ENCODE measurements around the gene EBF4.
"Not testable (repeated sequence)": the region's sequence is repeated elsewhere in the genome, so short reads cannot be mapped to it uniquely, and the experiment has no call there.

EBF4 gene

GRCh38 chr20:2796011-2796660 is 103.6 kb downstream of the EBF4 start:
- DNase-seq (ENCODE audit: low read depth), result no peak

GRCh38 chr20:2797136-2797983 is 104.8 kb downstream of the EBF4 start:
- DNase-seq (ENCODE audit: low read depth), result no peak

- no peak for DNase-seq (ENCODE audit: low read depth)
Observed at GRCh38 chr20:2798095-2798805, 105.7 kb downstream of the EBF4 start.

- DNase-seq (ENCODE audit: low read depth), result no peak
Observed at GRCh38 chr20:2798814-2799213, 106.2 kb downstream of the EBF4 start.

- DNase-seq (ENCODE audit: low read depth), result no peak
Observed at GRCh38 chr20:2799271-2799670, 106.7 kb downstream of the EBF4 start.

DNA sequence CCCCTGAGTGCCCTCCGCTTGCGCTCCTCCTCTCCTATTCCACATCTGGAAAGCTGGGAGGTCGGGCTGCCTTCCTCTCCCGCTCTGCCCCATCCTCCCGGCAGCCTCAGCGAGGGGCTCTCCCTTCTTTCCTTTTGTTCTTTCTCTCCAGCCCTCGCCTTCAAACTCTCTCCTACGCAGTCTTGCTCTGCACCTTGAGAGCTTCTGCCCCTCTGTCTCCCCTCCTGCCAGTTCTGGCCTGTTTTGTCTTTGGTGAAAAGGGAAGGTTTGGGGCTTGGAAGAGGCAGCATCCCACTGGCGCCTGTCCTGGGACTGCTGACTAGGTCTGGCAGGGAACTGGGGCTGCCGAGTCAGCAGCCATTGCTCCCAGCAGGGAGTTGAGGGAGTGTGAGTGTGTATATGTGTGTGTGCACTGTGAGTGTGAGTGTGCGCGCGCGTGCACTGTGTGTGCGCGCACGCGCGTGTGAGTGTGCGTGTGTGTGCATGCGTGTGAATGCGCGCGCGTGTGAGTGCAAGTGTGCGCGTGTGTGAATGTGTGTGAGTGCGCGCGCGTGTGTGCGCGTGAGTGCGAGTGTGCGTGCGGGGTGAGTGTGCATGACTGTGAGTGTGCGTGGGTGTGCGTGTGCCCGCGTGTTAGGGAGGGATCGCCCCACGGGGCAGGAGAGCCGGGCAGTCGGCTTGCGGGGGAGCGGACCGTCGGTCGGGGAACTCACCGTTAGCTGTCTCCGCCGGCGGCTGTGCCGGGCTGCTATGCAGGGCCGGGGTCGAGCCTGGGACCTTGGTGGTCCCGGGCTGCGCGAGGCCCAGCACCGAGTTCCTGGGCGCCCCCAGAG is 107.3 kb downstream of the EBF4 start:
- DNase-seq (ENCODE audit: low read depth), result no peak

DNA sequence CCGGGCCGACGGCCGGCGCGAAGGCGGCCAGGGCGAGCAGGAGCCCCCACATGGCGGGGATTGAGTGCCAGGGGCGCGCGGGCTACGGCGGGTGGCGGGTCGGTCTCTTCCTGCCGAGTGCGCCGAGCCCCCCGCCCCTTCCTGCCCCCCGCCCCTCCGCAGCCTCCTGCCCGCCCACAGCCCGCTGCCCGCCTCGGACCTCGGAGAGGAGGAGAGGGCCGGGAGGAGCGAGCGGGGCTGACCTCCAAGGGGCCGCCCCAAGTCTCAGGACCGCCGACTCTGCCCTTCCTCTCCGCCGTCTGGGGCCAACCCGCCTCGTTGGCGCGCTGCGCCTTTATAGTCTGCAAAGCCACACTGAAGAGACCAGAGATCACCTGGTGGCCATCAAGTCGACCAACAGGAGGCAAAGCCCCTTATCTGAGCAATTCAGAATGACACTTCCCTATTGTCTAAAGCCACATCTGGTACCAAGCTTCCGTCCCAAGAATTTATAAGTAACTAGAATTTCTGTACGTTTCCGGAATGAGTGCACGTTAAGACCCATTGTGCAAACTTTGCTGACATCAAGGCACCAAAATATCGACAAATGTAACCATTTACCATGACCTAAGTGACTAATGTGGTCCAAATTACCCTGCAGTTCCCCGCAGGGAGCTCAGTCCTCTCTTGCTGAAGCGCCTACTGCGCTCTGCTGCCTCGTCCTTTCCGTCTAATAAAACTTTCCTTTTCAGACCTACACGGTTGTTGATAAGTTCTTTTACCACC is 108.1 kb downstream of the EBF4 start, which contains the start of gene CPXM1:
TSS of gene CPXM1 (minus strand) at position 107 of the 765 bp plus-strand sequence. CDS start at position 52, 55 bp downstream.
- DNase-seq (ENCODE audit: low read depth), result no peak

GRCh38 chr20:2801286-2801728 is 108.7 kb downstream of the EBF4 start:
- no peak for DNase-seq (ENCODE audit: low read depth)

DNA sequence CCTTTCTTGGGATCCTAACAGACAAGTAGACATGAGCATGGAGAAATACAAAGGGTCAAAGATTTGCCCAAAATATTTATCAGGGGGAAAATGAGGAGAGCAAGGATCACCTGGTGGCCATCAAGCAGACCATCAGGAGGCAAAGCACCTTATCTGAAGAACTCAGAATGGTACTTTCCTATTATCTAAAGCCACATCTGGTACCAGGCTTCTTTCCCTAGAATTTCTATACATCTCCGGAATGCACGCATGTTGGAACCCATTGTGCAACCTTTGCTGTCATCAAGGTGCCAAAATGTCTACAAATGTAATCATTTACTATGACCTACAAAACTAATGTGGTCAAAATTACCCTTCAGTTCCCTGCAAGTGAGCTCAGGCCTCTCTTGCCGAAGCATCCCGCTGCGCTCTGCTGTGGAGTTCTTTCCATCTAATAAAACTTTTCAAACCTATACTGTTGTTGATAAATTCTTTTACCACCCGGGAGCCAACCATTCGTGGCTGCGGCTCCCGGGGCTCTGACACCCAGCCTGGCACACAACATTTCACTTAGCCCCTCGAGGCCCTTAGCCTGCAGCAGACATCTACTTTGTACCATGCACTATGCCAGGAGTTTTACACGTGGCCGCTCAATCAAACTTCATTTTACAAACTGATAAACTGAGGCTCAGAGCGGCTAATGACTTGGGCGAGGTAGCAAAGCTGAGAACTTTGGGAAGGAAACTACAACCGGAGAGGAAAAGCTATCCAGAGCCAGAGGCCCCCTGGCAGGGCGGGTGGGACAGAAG is 111.7 kb downstream of the EBF4 start:
- DNase-seq (ENCODE audit: low read depth), result no peak

DNA sequence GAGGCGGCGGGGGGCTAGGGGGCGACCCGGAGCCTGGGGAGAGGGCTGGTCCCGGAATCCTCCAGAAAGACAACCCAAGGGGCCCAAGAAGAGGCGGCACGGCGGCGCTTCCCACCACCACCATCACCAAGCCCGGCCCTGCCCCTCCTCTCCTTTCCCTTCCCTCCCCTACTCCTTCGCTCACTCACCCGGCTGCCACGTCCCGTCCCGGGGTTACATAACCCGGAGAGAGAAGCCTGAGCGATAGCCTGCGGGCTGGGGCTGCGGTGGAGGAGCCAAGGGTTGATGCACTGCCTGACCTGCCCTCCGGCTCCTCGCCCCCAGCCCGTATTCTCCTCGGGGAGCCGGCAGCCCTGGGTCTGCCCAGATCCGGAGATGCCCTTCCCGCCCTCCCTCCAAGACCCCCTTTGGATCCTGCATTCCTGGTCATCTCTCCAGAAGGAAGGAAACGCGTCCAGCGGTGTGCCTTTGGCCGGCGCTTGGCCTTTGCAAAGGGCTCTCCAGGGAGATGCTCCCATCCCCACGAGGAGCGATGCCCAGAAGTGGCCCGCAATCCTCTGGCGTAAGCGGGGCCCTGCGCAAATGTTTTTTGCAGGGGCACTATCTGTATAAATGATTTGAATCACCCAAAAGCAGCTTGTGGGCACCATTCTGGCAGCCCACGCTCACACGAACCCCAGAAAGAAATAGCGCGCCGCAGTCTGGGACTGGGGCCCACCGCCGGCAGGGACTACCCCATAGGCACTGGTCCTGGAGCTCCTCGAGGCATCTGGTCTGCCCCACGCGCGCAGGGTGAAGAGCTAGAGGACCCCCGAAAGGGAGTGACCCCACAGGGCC is 112.5 kb downstream of the EBF4 start:
- no peak for DNase-seq (ENCODE audit: low read depth)

DNA sequence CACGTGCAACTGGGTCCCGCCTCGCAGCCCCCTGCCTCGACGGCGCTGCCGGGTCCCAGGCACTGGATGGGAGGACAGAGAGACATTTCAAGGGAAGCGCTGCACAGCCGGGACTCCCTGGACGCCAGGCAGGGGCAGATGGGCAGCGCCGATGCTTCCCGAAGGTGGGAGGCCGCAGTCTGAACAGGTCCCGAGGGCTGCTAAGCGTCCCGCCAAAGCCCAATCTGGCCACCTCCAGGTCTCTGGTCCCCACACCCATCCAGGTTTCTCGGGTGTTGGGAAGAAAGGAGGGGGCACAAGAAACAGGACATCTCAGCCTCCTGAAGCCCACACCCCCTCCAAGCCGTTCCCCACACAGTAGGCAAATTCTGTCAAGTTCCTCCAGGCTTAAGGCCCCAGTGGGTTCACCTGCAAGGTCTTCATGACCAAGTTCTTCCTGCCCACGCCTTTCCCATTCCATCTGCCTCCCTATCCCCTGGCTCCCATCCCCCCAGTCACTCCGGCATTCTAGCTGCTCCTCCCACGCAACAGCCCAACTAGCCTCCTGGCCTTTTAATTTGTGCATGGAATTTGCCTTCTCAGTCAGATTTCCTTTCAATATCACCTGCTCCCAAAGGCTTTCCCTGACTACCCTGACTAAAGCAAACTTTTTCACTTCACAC is 113.2 kb downstream of the EBF4 start:
- no peak for DNase-seq (ENCODE audit: low read depth)

DNA sequence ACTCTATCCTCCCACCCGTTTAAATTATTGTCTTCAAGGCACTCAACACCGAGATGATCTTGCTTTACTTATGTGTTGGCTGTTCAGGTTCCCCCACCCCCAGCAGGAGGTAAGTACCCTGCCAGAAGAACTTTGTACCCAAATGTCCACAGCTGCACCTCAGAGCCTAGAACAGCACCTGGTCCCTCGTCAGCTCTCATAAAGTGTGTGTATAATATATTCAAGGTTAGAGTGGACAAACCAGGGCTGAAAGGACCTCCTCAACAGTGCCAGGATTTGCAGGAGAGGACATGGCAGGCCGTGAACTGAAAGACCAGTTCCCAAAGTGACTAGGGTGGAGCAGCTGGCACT is 113.7 kb downstream of the EBF4 start:
- no peak for DNase-seq (ENCODE audit: low read depth)

- DNase-seq (ENCODE audit: low read depth), result no peak
Observed at GRCh38 chr20:2807019-2807418, 114.4 kb downstream of the EBF4 start.

- not testable (repeated sequence) for DNase-seq (ENCODE audit: low read depth)
Observed at GRCh38 chr20:2807929-2808328, 115.3 kb downstream of the EBF4 start.

DNA sequence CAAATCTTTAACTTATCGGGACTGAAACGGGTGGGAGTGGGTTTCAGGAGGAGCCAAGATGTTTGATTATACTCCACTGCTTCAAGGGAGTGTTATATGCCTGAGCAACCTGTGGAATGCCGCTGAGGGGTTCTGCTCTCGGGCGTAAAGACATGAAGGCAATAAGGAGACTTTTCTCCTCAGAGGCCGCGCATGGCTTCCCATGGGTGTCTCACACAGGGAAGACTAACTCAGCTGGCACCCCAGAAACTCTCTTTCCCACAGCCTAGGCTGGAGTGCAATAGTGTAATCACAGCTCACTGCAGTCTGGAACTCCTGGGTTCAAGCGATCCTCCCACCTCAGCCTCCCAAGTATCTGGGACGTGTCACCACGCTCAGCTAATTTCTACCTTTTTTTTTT is 117.1 kb downstream of the EBF4 start:
- no peak for DNase-seq (ENCODE audit: low read depth)

All from stimulated activated CD4-positive, alpha-beta T cell treated with anti-CD3 and anti-CD28 coated beads, Interleukin-2, amount 100 ng/mL, for 4 hours (primary cell).